ENCODE measurements around the gene CHIA. TPM values are rescaled to one million over a fixed set of nuclear protein-coding genes. Genes with fewer than 3 reads are reported as not detected.

CHIA gene
- total RNA-seq, 1 donor: not detected

GRCh38 chr1:111289371-111289770, 1.3 kb upstream of the CHIA start:
- Histone ChIP-seq H3K79me2 (ENCODE audit: insufficient read depth, low read length) (no peaks in the 10 kb centered on the region), H3K4me1 (ENCODE audit: insufficient read depth, low read length) (peaks cover 2% of the 10 kb centered on the region), H3K27ac (ENCODE audit: low read depth, low read length) (no peak overlapping the region), H3K9me3 (ENCODE audit: low read depth, low read length) (no peaks in the 10 kb centered on the region), H4K20me1 (ENCODE audit: insufficient read depth, low read length) (no peaks in the 10 kb centered on the region), H3K27me3 (ENCODE audit: insufficient read depth, low read length) (peaks cover 10% of the 10 kb centered on the region), H3K36me3 (ENCODE audit: insufficient read depth, low read length) (no peaks in the 10 kb centered on the region), H2AFZ (ENCODE audit: low read length) (no peak overlapping the region), H3K4me2 (ENCODE audit: insufficient read depth, low read length) (no peak overlapping the region), H3K4me3 (ENCODE audit: insufficient read depth, low read length) (no peak overlapping the region)
- no peak for TF ChIP-seq CTCF (IDR thresholded peaks at IDR 0.05; ENCODE audit: extremely low read depth, low read depth, low read length)
- no peak for DNase-seq (ENCODE audit: insufficient read length, low spot score, missing footprints)

DNA sequence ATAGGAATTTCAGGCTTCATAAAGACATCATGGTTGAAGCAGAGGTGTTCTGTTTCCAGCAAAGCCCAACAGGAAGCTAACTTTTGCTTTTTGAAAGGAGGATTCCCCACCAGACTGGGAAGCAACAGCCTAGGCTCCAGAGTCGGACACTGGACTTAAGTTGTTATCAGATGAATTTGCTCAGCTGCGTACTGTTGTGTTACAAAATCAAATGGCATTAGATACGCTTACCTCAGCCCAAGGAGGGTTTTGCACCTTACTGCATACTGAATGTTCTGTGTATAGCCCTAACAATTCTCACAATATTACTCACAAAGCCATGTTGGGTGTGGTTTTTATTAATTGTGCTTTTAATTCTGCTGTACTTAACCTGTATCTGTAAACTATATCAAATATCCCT, 547 bp upstream of the CHIA start:
- DNase-seq (ENCODE audit: insufficient read length, low spot score, missing footprints): no peak
- TF ChIP-seq CTCF (IDR thresholded peaks at IDR 0.05; ENCODE audit: extremely low read depth, low read depth, low read length): no peak
- Histone ChIP-seq H3K9me3 (ENCODE audit: low read depth, low read length) (no peaks in the 10 kb centered on the region), H3K79me2 (ENCODE audit: insufficient read depth, low read length) (no peaks in the 10 kb centered on the region), H3K4me1 (ENCODE audit: insufficient read depth, low read length) (peaks cover 2% of the 10 kb centered on the region), H2AFZ (ENCODE audit: low read length) (no peak overlapping the region), H4K20me1 (ENCODE audit: insufficient read depth, low read length) (no peaks in the 10 kb centered on the region), H3K4me2 (ENCODE audit: insufficient read depth, low read length) (no peak overlapping the region), H3K36me3 (ENCODE audit: insufficient read depth, low read length) (no peaks in the 10 kb centered on the region), H3K4me3 (ENCODE audit: insufficient read depth, low read length) (no peak overlapping the region), H3K27ac (ENCODE audit: low read depth, low read length) (no peak overlapping the region), H3K27me3 (ENCODE audit: insufficient read depth, low read length) (peaks cover 10% of the 10 kb centered on the region)

DNA sequence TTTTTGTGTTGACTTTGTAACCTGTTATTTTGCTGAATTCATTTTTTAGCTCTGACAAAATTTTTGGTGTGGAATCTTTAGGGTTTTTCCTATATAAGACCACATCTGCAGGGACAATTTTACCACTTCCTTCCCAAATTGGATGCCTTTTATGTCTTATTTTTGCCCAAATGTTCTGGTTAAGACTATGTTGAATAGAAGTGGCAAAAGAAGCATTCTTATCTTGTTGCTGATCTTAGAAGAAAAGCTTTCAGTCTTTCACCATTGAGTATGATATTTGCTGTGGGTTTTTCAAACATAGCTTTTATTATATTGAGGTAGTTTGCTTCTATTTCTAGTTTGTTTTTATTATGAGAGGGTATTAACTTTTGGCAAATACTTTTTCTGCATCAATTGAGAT, 3.7 kb downstream of the CHIA start:
- H3K9me3 ChIP-seq (ENCODE audit: low read depth, low read length): no peaks in the 10 kb centered on the region
- H2AFZ ChIP-seq (ENCODE audit: low read length): no peak overlapping the region
- H3K4me1 ChIP-seq (ENCODE audit: insufficient read depth, low read length): peaks cover 2% of the 10 kb centered on the region
- H3K27ac ChIP-seq (ENCODE audit: low read depth, low read length): no peak overlapping the region
- no peak overlapping the region for H3K4me3 ChIP-seq (ENCODE audit: insufficient read depth, low read length)
- no peaks in the 10 kb centered on the region for H3K79me2 ChIP-seq (ENCODE audit: insufficient read depth, low read length)
- H3K4me2 ChIP-seq (ENCODE audit: insufficient read depth, low read length): no peak overlapping the region
- H3K27me3 ChIP-seq (ENCODE audit: insufficient read depth, low read length): no peaks in the 10 kb centered on the region
- no peak for TF ChIP-seq CTCF (IDR thresholded peaks at IDR 0.05; ENCODE audit: extremely low read depth, low read depth, low read length)
- no peaks in the 10 kb centered on the region for H3K36me3 ChIP-seq (ENCODE audit: insufficient read depth, low read length)
- no peak for DNase-seq (ENCODE audit: insufficient read length, low spot score, missing footprints)
- no peaks in the 10 kb centered on the region for H4K20me1 ChIP-seq (ENCODE audit: insufficient read depth, low read length)

DNA sequence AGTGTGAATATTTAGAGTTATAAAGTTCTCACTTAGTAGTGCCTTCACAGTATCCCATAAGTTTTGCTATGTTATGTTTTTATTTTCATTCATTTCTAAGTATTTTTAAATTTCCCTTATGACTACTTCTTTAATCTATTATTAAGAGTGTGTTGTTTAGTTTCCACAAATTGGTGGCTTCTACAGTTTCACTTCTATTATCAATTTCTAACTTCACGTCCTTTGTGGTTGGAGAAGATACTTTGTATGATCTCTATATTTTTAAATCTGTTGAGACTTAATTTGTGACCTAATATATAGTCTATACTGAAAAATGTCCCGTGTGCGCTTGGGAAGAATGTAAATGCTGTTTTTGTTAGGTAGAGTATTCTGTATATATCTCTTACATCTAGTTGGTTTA, 11.7 kb downstream of the CHIA start:
- no peak overlapping the region for H2AFZ ChIP-seq (ENCODE audit: low read length)
- no peaks in the 10 kb centered on the region for H3K79me2 ChIP-seq (ENCODE audit: insufficient read depth, low read length)
- no peak for TF ChIP-seq CTCF (IDR thresholded peaks at IDR 0.05; ENCODE audit: extremely low read depth, low read depth, low read length)
- H3K9me3 ChIP-seq (ENCODE audit: low read depth, low read length): no peaks in the 10 kb centered on the region
- no peaks in the 10 kb centered on the region for H3K4me1 ChIP-seq (ENCODE audit: insufficient read depth, low read length)
- H3K27ac ChIP-seq (ENCODE audit: low read depth, low read length): no peak overlapping the region
- H4K20me1 ChIP-seq (ENCODE audit: insufficient read depth, low read length): no peaks in the 10 kb centered on the region
- H3K27me3 ChIP-seq (ENCODE audit: insufficient read depth, low read length): no peaks in the 10 kb centered on the region
- DNase-seq (ENCODE audit: insufficient read length, low spot score, missing footprints): no peak
- H3K4me3 ChIP-seq (ENCODE audit: insufficient read depth, low read length): no peak overlapping the region
- no peaks in the 10 kb centered on the region for H3K36me3 ChIP-seq (ENCODE audit: insufficient read depth, low read length)
- H3K4me2 ChIP-seq (ENCODE audit: insufficient read depth, low read length): no peak overlapping the region

Data from osteoblast (primary cell).